Activated CD8-positive, alpha-beta memory T cell treated with anti-CD3 and anti-CD28 coated beads for 48 hours (primary cell): ENCODE results near the gene RGS4.

Source experiments
- DNase-seq, 3 experiments: peaks; one replicate each; pipeline ENCODE4 v3.0.0-alpha.2; 2020; ENCODE audit warnings: low read depth in 2 of 3, low spot score in 2 of 3

The RGS4 gene

GRCh38 chr1:163069142-163069541 is at the start of gene RGS4:
RGS4 (plus strand) TSS chr1:163069361; CDS start chr1:163069485, 124 bp downstream.
- no peak for DNase-seq

GRCh38 chr1:163022129-163022528 is 47.0 kb upstream of the RGS4 start:
- no peak for DNase-seq

- no peak for DNase-seq
Observed at GRCh38 chr1:163027610-163028009, 41.6 kb upstream of the RGS4 start.

DNA sequence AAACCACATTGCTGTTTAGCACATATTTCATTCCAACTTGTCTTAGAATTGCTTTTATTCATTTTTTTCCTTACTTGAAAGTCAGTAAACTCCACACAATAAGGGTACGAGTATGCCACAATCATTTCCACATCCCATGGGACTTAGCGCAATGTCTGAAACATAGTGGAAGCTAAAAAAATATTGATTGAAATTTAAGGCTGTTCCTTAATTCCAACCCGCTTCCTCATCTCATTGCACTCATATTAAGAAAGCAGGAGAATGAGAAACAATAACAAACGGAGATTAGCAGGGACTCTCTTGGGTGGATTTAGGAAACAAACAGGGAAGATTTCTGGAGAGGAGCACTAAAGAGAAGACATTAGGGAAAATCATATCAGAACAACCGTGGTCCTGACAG is 39.3 kb upstream of the RGS4 start:
- DNase-seq = no peak

- DNase-seq = no peak
Observed at GRCh38 chr1:163035446-163036249, 33.5 kb upstream of the RGS4 start.

DNA sequence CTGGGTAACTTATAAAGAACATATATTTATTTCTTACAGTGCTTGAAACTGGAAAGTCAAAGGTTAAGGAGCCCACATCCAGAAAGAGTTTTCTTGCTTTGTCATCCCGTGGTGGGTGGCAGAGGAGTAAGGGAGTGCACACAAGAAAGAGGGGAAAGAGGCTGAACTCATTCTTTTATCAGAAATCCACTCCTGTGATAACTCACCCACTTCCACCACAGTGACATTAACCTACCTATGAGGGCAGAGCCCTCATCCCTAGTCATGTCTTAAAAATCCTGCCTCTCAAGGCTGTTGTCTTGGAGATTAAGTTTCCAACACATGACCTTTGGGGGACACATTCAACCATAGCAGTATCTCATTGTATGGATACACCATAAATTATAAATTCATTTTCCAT is 32.5 kb upstream of the RGS4 start:
- DNase-seq = no peak

GRCh38 chr1:163038928-163039706 is 30.0 kb upstream of the RGS4 start:
- no peak for DNase-seq

GRCh38 chr1:163039707-163040093 is 29.5 kb upstream of the RGS4 start:
- DNase-seq = no peak

GRCh38 chr1:163046071-163046470 is 23.1 kb upstream of the RGS4 start:
- no peak for DNase-seq

GRCh38 chr1:163047951-163048659 is 21.1 kb upstream of the RGS4 start:
- DNase-seq = no peak

DNA sequence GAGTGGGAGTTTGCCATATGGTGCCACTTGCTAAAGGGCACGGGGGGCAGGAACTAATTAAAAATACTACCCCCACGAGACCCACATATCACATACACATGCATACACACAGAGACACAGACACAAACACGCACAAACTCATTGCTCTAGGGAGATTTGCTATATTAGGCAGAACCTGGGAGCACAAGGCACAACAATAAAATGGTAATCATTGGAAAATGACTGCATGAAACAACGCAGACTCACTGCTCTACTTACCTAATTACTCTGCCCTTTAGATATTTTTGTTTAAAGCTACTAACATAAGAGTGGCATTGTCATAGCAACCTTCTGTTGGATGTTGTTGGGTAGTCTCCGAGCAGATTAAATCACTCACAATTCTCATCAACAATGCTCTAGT is 20.3 kb upstream of the RGS4 start:
- no peak for DNase-seq

GRCh38 chr1:163049296-163049695 is 19.9 kb upstream of the RGS4 start:
- no peak for DNase-seq

- DNase-seq = no peak
Observed at GRCh38 chr1:163050496-163050895, 18.7 kb upstream of the RGS4 start.

GRCh38 chr1:163054181-163054591 is 15.0 kb upstream of the RGS4 start:
- DNase-seq = no peak

DNA sequence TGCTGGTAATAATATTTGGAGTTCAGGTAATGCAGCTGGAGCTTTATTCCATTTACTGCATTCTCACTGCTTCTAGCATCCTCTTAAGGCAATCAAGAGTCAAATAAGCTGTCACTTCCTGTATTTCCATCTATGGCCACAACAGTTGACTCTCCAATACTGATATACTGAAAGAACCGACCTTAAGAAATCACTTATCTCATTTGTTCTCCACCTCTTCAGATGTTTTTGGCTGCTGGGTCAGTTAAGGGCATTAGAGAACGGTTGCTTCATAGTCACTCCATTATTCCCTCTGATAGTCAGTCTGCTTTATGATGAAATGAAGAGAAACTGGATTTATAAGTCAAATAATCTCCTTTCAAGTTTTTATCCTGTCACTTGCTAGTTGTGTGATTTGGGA is 14.2 kb upstream of the RGS4 start:
- no peak for DNase-seq

- DNase-seq = no peak
Observed at GRCh38 chr1:163055531-163055930, 13.6 kb upstream of the RGS4 start.

GRCh38 chr1:163056831-163057230 is 12.3 kb upstream of the RGS4 start:
- no peak for DNase-seq

DNA sequence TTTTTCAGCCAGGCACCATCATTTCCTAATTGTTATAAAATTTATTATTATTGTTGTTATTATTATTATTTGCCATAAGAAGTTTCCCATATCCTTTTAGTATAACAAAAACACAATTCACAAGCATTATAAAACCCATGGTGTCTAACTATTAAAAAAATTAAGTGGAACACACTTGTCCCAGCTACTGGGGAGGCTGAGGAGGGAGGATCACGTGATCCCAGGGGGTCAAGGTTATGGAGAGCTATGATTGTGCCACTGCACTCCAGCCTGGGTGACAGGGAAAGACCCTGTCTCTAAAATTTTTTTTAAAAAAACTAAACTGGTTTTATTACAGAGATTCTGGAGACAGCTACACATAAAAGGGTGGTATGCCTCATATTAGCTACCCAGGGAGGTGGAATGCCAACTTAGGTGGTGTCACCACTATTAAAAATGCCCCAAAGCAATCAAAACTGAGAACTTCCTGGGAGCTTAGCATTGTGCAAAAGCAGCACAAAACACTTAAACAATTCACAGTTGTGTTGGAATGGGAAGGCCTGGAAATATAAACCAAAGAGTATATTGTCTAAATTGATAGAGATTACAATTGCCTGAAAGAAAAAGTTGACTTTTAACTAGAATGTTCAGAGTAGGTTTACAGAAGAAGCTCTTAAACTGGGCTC is 8.7 kb upstream of the RGS4 start:
- no peak for DNase-seq

DNA sequence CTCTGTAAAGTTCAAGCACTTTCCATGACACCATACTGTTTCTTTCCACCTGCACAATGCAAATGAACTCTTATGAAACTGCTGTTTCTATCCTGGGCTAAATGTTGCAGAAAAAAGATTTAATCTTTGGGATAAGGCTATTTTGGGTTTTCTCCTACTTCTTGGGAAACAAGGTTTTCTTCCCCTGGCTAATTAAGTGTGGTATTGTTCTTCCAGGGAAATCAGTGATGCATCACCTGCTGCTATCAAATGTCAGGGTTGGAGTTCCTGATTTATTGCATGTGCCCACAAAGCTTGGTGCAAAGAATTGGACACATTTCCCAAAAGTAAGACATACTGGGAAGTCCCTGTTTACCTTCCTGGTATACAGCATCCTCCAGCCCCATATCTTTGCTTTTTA is 6.0 kb upstream of the RGS4 start:
- DNase-seq = no peak

GRCh38 chr1:163063610-163064009 is 5.6 kb upstream of the RGS4 start:
- DNase-seq = no peak

DNA sequence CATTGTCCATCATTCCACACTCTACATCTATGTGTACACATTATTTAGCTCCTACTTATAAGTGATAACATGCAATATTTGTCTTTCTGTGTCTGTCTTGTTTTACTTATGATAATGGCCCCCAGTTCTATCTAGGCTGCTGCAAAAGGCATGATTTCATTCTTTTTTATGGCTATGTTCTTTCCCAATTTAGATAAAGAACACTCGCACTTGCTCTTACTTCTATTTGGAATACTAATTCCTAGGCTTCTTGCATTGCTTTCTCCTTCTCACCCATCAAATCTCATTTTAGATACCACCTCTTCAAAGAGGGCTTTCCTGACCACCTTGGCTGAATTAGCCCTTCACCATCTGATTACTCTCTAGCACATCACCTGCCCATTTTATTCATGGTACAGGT is 3.0 kb upstream of the RGS4 start:
- no peak for DNase-seq
